Measurements from ENCODE around the gene PER1.

DNA sequence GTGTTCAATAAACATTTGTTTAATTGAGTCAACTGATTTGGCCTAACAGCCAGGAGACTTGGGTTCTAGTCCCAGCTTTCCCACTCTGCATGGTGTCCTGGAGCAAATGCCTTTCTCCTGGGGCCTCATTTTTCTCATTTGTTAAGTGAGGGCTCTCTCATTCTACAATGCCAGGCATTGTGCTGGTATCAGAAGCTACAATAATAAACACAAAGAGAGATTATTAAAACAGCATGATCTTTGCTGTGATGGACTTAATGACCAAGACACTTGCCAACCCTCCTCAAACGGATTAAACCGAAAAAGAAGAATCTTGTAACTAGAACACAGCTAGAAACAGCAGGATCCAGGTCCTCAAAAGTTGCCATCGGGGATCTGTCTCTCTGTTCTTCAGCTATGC lies 15.3 kb upstream of the PER1 start:
- TF ChIP-seq, protein P1, sequence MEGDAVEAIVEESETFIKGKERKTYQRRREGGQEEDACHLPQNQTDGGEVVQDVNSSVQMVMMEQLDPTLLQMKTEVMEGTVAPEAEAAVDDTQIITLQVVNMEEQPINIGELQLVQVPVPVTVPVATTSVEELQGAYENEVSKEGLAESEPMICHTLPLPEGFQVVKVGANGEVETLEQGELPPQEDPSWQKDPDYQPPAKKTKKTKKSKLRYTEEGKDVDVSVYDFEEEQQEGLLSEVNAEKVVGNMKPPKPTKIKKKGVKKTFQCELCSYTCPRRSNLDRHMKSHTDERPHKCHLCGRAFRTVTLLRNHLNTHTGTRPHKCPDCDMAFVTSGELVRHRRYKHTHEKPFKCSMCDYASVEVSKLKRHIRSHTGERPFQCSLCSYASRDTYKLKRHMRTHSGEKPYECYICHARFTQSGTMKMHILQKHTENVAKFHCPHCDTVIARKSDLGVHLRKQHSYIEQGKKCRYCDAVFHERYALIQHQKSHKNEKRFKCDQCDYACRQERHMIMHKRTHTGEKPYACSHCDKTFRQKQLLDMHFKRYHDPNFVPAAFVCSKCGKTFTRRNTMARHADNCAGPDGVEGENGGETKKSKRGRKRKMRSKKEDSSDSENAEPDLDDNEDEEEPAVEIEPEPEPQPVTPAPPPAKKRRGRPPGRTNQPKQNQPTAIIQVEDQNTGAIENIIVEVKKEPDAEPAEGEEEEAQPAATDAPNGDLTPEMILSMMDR (IDR thresholded peaks at IDR 0.05) = no peak
- TF ChIP-seq POLR2A (IDR thresholded peaks at IDR 0.05) = no peak

Data from thyroid gland (tissue), 4 donors.